WI38 (cell line): Measurements from ENCODE around the gene KANK2.

ENCODE experiments used
- H3K4me3 ChIP-seq: 2 replicates; pipeline ENCODE4 v1.5.1; 2011; ENCODE audit warnings: low read depth, mild to moderate bottlenecking, control low read depth, low read length
- TF ChIP-seq, protein P1 (sequence below): IDR thresholded peaks from 2 replicates; pipeline ENCODE4 v1.5.1; 2012; ENCODE audit warnings: low read depth, mild to moderate bottlenecking, control low read depth, low read length

Gene KANK2

DNA sequence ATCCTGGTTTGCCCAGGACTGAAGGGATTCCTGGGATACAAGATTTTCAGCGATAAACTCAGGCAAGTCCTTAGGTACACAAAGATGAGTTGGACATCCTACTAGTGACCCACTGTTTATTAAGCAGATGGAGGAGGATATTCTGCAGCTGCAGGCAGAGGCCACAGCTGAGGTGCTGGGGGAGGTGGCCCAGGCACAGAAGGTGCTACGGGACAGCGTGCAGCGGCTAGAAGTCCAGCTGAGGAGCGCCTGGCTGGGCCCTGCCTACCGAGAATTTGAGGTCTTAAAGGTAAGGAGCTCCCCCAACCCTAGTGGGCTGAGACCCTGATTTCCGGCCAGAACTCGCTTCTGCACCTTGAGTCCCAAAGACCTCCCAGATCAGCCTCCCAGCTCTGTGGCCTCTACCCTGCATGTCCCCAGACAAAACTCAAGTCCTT is 42.7 kb upstream of the KANK2 start:
- TF ChIP-seq, protein P1, sequence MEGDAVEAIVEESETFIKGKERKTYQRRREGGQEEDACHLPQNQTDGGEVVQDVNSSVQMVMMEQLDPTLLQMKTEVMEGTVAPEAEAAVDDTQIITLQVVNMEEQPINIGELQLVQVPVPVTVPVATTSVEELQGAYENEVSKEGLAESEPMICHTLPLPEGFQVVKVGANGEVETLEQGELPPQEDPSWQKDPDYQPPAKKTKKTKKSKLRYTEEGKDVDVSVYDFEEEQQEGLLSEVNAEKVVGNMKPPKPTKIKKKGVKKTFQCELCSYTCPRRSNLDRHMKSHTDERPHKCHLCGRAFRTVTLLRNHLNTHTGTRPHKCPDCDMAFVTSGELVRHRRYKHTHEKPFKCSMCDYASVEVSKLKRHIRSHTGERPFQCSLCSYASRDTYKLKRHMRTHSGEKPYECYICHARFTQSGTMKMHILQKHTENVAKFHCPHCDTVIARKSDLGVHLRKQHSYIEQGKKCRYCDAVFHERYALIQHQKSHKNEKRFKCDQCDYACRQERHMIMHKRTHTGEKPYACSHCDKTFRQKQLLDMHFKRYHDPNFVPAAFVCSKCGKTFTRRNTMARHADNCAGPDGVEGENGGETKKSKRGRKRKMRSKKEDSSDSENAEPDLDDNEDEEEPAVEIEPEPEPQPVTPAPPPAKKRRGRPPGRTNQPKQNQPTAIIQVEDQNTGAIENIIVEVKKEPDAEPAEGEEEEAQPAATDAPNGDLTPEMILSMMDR: no peak
- no peak overlapping the region for H3K4me3 ChIP-seq

DNA sequence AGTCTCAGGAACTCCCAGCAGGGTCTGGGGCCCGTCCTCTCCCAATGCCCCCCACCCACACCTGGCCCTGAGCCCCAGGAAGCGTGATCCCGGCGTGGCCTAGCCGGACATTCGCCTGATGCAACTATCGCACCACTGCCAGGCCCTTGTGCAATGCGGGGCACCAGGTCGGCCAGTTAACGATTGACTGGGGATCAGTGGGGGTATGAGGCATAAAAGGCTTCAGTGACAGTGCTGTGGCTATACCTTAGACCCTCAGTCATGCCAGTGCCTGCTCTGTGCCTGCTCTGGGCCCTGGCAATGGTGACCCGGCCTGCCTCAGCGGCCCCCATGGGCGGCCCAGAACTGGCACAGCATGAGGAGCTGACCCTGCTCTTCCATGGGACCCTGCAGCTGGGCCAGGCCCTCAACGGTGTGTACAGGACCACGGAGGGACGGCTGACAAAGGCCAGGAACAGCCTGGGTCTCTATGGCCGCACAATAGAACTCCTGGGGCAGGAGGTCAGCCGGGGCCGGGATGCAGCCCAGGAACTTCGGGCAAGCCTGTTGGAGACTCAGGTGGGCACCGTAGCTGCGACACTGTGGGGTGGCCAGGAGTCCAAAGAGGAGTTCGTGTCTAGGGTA is 42.1 kb upstream of the KANK2 start, which contains the start of gene ANGPTL8:
Gene ANGPTL8 (plus strand): TSS at position 243 of the 624 bp plus-strand sequence. CDS start 19 bp downstream, at position 262.
- TF ChIP-seq, protein P1: no peak
- no peak within 1 kb of the TSS for H3K4me3 ChIP-seq

DNA sequence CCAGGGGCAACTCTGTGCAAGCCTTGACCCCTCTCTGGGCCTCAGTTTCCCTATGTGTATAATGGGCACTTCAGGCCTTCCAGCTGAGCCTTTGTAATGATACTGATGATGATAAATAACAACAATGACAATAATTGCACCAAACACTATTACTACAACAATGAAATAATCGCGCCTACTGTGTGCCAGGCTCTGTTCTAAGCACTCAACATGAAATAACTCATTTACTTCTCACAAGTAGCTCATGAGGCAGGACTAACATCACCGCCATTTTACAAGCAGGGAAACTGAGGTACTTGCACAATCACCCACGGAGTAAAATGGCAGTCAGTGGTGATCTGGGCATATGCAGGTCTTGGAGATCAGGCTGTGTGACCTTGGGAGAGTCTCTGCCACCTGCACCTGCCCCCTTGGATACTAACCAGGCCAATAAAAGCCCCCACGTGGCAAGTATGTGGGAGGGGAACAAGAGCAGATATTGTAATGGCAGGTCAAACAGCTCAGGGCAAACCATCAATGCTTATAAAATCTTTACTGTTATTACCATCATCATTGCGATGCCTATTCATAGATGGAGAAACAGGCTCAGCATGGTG is 41.5 kb upstream of the KANK2 start:
- no peak overlapping the region for H3K4me3 ChIP-seq
- TF ChIP-seq, protein P1: no peak

DNA sequence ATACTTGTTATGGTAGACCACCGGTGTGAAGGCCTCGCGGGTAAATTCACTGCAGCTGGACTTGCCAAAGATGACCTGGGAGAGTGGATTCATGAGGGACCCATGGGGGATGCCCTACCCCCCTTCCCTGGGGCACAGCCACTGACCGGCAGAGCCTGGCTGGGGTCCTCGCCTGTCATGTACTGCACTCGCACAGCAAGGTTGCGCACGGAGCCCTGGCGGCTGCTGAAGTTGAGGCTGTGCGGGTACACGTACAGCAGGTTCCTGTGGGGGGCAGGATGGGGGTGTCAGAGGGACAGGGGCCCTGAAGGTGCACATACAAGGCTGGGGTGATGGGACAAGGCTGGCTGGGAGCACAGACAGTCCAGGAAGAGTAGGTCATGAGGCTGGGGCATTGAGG is 40.7 kb upstream of the KANK2 start:
- no peak overlapping the region for H3K4me3 ChIP-seq
- TF ChIP-seq, protein P1: no peak

DNA sequence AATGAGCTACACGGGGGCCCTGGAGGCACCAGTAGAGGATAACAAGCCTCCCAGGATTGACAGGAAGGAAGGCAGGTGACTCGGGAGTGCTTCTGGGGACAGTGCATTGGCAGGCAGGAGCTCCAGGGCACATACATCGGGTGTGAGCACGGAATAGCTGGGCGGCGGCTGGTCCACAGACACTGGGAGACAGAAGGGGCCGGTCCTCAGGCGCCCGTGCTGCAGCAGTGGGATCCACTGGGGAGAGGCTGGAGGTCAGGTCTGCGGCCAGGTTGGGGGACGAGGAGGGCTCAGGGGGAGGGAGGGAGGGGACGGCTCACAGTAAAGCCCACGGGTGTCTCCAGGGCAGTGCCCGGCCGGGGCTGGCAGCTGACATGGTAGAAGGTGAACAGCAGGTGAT is 40.0 kb upstream of the KANK2 start:
- TF ChIP-seq, protein P1: no peak
- H3K4me3 ChIP-seq: no peak overlapping the region

DNA sequence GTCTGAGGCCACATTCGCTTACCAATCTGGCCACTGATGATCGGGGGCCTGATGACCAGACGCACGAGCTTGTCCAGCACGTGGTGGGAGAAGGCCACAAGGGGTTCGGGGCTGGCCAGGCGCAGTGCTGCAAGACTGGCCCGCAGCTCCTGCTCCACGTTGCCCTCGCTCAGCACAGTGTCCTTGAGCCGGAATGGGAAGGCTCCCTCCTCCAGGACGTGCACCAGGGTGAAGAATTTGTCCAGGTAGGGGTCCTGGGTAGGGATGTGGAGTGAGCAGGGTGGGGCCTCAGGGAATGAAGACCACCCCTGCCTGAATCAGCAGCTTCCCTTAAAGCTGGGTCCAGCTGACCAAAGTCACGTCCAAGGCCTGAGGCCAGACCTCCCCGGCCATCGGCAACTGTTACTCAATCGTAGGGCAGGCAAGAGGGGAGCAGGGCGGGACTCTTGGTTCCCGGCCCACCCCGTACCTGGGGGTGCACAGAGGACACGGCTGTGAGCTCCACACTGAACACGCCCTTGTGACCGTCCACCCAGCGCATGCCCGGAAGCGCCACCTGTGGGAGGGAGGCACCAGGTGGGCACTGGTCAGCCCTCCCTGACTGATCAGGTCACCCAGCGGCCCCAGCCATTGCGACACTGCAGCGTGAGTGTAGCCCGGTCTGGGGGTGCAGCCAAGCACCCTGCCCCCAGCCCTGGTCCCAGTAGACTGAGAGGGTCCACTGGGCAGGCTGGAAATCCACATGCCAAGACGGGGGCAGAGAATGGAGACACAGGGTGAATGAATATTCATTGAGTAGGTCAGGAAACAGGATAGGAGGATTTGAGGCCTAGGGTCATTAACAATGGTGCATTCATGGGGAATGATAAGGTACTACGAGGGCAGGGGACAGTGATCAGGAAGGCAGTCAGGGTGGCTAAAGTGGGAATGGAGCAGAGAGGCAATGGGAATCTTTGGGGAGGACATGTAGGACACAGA is 39.3 kb upstream of the KANK2 start:
- H3K4me3 ChIP-seq: no peak overlapping the region
- TF ChIP-seq, protein P1: no peak
